ENCODE results near the gene HIBCH. TPM values are rescaled to one million over a fixed set of nuclear protein-coding genes. Genes with fewer than 3 reads are reported as not detected.

Gene HIBCH
- total and polyA plus RNA-seq, 2 donors (not counting 3 experiments of a cell fraction or from before 2014, with no cell fraction given) = 6.4 to 24.7 TPM

- Histone ChIP-seq H3K27me3 (ENCODE audit: control insufficient read depth in 2 of 2, insufficient read depth in 2 of 2, low read length in 2 of 2) (no peaks in the 10 kb centered on the region), H3K9me3 (replicated peaks; ENCODE audit: control insufficient read depth, insufficient read depth, low read length) (no peaks in the 10 kb centered on the region), H3K9me1 (replicated peaks; ENCODE audit: control insufficient read depth, extremely low read depth, insufficient read depth, low read length) (no peaks in the 10 kb centered on the region), H3K27ac (ENCODE audit: insufficient read depth, low read depth, low read length) (no peak overlapping the region), H3K4me3 (replicated peaks in 1 of 3; ENCODE audit: insufficient read depth in 1 of 3, low read depth in 1 of 3, low read length in 3 of 3) (no peak overlapping the region), H3K36me3 (ENCODE audit: control insufficient read depth in 2 of 2, extremely low read depth in 1 of 2, insufficient read depth in 2 of 2, low read length in 2 of 2) (peaks cover 2 to 5% of the 10 kb centered on the region in 2 experiments), H3K4me2 (ENCODE audit: insufficient read depth, low read length) (no peak overlapping the region), H3K4me1 (ENCODE audit: control insufficient read depth, extremely low read depth, insufficient read depth, low read length) (peaks cover 5% of the 10 kb centered on the region), H3K79me2 (ENCODE audit: control insufficient read depth, insufficient read depth, low read length) (peaks cover 2% of the 10 kb centered on the region), H4K20me1 (replicated peaks; ENCODE audit: control insufficient read depth, extremely low read depth, insufficient read depth, low read length) (peaks cover 2% of the 10 kb centered on the region), H2AFZ (ENCODE audit: low read depth, low read length) (no peak overlapping the region), H3K9ac (replicated peaks; ENCODE audit: extremely low read depth, insufficient read depth, low read length) (no peak overlapping the region)
- no peak for TF ChIP-seq CTCF (IDR thresholded peaks at IDR 0.05; ENCODE audit: extremely low read depth in 1 of 2, insufficient read depth in 1 of 2, low read depth in 1 of 2, low read length in 2 of 2)
- no peak for TF ChIP-seq POLR2A (IDR thresholded peaks at IDR 0.05; ENCODE audit: low read depth, low read length)
- no peak for TF ChIP-seq EZH2 (IDR thresholded peaks at IDR 0.05; ENCODE audit: borderline replicate concordance, low read depth, low read length, severe bottlenecking)
- TF ChIP-seq MYC (IDR thresholded peaks at IDR 0.05; ENCODE audit: low read depth, low read length) = no peak
- TF ChIP-seq GATA2 (IDR thresholded peaks at IDR 0.05; ENCODE audit: insufficient read depth, insufficient read length, low read depth, low read length) = no peak
- no peak for TF ChIP-seq JUN (IDR thresholded peaks at IDR 0.05; ENCODE audit: borderline replicate concordance, insufficient read depth, insufficient read length, low read depth)
- TF ChIP-seq FOS (IDR thresholded peaks at IDR 0.05; ENCODE audit: borderline replicate concordance, insufficient read depth, low read length) = no peak
- no peak for TF ChIP-seq MAX (IDR thresholded peaks at IDR 0.05; ENCODE audit: insufficient read depth, insufficient read length)
- TF ChIP-seq POLR2AphosphoS5 (IDR thresholded peaks at IDR 0.05; ENCODE audit: insufficient read depth, low read depth, low read length) = no peak
- DNase-seq (ENCODE audit: low read depth, low spot score) (no peak), FAIRE-seq (no peak)
- ChIA-PET CTCF (interaction anchor here (1.3 kb wide), 1 partner anchor 34 kb away, joined by 3 read pairs; no protein-coding TSS in a partner anchor), POLR2A (no interaction called here)
- intact Hi-C loops (cut with micrococcal nuclease) = no loop called here
- dilution Hi-C loops (cut with MboI; ENCODE audit: extremely low pct_ligation_motif_present, low sequenced_read_pairs) = no loop called here
- no TSS peak for BruUV-seq (replicated peaks)
Observed at GRCh38 chr2:190362894-190363293, 43.3 kb upstream of the HIBCH start.
